Stomach (tissue), 9 donors: ENCODE measurements around the gene GOLIM4. TPM values are rescaled to one million over a fixed set of nuclear protein-coding genes. Genes with fewer than 3 reads are reported as not detected.

Experiments
- DNase-seq, 2 donors: peaks; one replicate each; pipeline versions ENCODE4 v3.0.0 to v3.0.0-alpha.2; 2013 to 2019
- H3K27ac ChIP-seq, 5 donors: fragments of 200-600 bp in 4 of 5; sonication (generic) in 4 of 5; one replicate each; pipeline ENCODE4 v1.5.1; 2013 to 2019; ENCODE audit warnings: mild to moderate bottlenecking in 1 of 5, moderate library complexity in 1 of 5
- H3K27me3 ChIP-seq, 3 donors: fragments of 200-600 bp; sonication (generic); one replicate each; pipeline ENCODE4 v1.5.1; 2017 to 2019; ENCODE audit warnings: mixed run types in 1 of 3
- H3K36me3 ChIP-seq, 4 donors: fragments of 200-600 bp; sonication (generic); 1 replicate in 3 of 4; 2 replicates in 1 of 4; pipeline ENCODE4 v1.5.1; 2016 to 2019
- H3K4me1 ChIP-seq, 4 donors: fragments of 200-600 bp; sonication (generic); one replicate each; pipeline ENCODE4 v1.5.1; 2016 to 2019
- H3K4me3 ChIP-seq, 4 donors: fragments of 200-600 bp; sonication (generic) in 3 of 4; one replicate each; pipeline ENCODE4 v1.5.1; 2016 to 2019; ENCODE audit warnings: mild to moderate bottlenecking in 1 of 4
- H3K9me3 ChIP-seq, 4 donors: fragments of 200-600 bp; sonication (generic); one replicate each; pipeline ENCODE4 v1.5.1; 2016 to 2019
- EP300 ChIP-seq: sonication (generic); formaldehyde crosslinking; IDR thresholded peaks from one replicate; pipeline ENCODE4 v1.6.1; 2017; ENCODE audit warnings: antibody characterized with exemption
- POLR2A ChIP-seq, 4 donors: fragments of 450-650 bp; IDR thresholded peaks; one replicate each; pipeline ENCODE4 v1.6.1; 2016; ENCODE audit warnings: antibody characterized with exemption in 4 of 4, control low read depth in 2 of 4, mild to moderate bottlenecking in 1 of 4, moderate library complexity in 1 of 4
- POLR2AphosphoS5 ChIP-seq, 3 donors: sonication (generic); formaldehyde crosslinking; IDR thresholded peaks; one replicate each; pipeline ENCODE4 v1.6.1; 2016; ENCODE audit warnings: antibody characterized with exemption in 3 of 3
- WGBS, 5 donors: extraction: QIAGEN DNeasy Blood & Tissue Kit in 3 of 5; methylation state at CpG; one replicate each; pipeline versions ENCODE4 v1.1.5 to v1.1.7; 2013 to 2018; 5-methylcytosine and 5-hydroxymethylcytosine counted together
- intact Hi-C: fragments of 100-400 bp; cut with DNase I; formaldehyde crosslinking; loops from one replicate; pipeline ENCODE4 v1.15.1; 2023; ENCODE audit warnings: low total_unique reads
- polyA plus RNA-seq, 3 donors: library from polyadenylated mRNA; stranded (reverse); fragments of 200-250 nt; gene quantifications; one replicate each; pipeline ENCODE4 v1.2.3, GENCODE V29; 2013
- total RNA-seq, 5 donors: library from RNA; depleted of rRNA; stranded (reverse); fragments of >200 nt; gene quantifications; one replicate each; pipeline versions ENCODE4 v1.1.0 to v1.2.3, GENCODE V29; 2014 to 2016
- TF ChIP-seq, protein P1 (sequence below), 7 experiments: fragments of 450-650 bp in 4 of 7; fragments of 200-600 bp in 3 of 7; sonication (generic) in 3 of 7; IDR thresholded peaks; one replicate each; pipeline ENCODE4 v1.5.1; 2016 to 2019; ENCODE audit warnings: antibody characterized with exemption in 7 of 7, control low read depth in 2 of 7, mild to moderate bottlenecking in 1 of 7
- donor health status: healthy with polysubstance abuse.
- donor health status: Bipolar disorder and iron deficiency.
- donor health status: healthy.

The GOLIM4 gene
- total and polyA plus RNA-seq, 8 donors: 7.6 to 102 (median 25.0) TPM

GRCh38 chr3:168036619-168037018 lies 59.1 kb downstream of the GOLIM4 start:
- no peak overlapping the region for H3K4me3 ChIP-seq
- no peak for DNase-seq
- H3K36me3 ChIP-seq: peaks cover 2 to 53% (median 44%) of the 10 kb centered on the region in 4 donors
- H3K9me3 ChIP-seq: no peaks in the 10 kb centered on the region
- no peaks in the 10 kb centered on the region for H3K27me3 ChIP-seq
- TF ChIP-seq POLR2A (IDR thresholded peaks at IDR 0.05) (no peak), EP300 (no peak), POLR2AphosphoS5 (IDR thresholded peaks at IDR 0.05) (no peak)
- TF ChIP-seq, protein P1, sequence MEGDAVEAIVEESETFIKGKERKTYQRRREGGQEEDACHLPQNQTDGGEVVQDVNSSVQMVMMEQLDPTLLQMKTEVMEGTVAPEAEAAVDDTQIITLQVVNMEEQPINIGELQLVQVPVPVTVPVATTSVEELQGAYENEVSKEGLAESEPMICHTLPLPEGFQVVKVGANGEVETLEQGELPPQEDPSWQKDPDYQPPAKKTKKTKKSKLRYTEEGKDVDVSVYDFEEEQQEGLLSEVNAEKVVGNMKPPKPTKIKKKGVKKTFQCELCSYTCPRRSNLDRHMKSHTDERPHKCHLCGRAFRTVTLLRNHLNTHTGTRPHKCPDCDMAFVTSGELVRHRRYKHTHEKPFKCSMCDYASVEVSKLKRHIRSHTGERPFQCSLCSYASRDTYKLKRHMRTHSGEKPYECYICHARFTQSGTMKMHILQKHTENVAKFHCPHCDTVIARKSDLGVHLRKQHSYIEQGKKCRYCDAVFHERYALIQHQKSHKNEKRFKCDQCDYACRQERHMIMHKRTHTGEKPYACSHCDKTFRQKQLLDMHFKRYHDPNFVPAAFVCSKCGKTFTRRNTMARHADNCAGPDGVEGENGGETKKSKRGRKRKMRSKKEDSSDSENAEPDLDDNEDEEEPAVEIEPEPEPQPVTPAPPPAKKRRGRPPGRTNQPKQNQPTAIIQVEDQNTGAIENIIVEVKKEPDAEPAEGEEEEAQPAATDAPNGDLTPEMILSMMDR (IDR thresholded peaks at IDR 0.05): no peak
- H3K27ac ChIP-seq: no peak overlapping the region
- H3K4me1 ChIP-seq: peaks cover 0 to 42% (median 11%) of the 10 kb centered on the region in 4 donors
- 47 to 73% (median 68%) methylated on average over 4 of the region's 4 CpGs for WGBS, 5 donors
- intact Hi-C loops: no loop called here

GRCh38 chr3:168034152-168034928 lies 61.4 kb downstream of the GOLIM4 start:
- no peak for DNase-seq
- H3K4me3 ChIP-seq: no peak overlapping the region
- TF ChIP-seq POLR2A (IDR thresholded peaks at IDR 0.05) (no peak), EP300 (no peak), POLR2AphosphoS5 (IDR thresholded peaks at IDR 0.05) (no peak)
- TF ChIP-seq, protein P1 (IDR thresholded peaks at IDR 0.05): no peak
- H3K9me3 ChIP-seq: no peaks in the 10 kb centered on the region
- H3K27ac ChIP-seq: no peak overlapping the region
- WGBS, 5 donors: 83 to 93% (median 88%) methylated on average over 5 of the region's 5 CpGs
- H3K36me3 ChIP-seq: peaks cover 9 to 65% (median 57%) of the 10 kb centered on the region in 4 donors
- peaks cover 0 to 39% (median 12%) of the 10 kb centered on the region in 4 donors for H3K4me1 ChIP-seq
- intact Hi-C loops: no loop called here
- no peaks in the 10 kb centered on the region for H3K27me3 ChIP-seq

DNA sequence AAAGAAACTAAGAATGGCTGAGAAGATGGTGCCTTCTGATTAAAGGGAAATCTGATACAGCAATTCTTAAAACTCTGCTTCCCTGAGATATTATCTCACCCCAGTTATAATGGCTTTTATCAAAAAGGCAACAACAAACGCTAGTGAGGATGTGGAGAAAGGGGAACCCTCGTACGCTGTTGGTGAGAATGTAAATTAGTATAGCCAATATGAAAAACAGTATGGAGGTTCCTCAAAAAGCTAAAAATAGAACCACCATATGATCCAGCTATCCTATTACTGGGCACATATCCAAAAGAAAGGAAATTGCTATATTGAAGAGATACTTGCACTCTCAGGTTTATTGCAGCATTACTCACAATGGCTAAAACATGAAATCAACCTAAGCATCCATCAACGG lies 65.1 kb downstream of the GOLIM4 start:
- Histone ChIP-seq H3K27me3 (no peaks in the 10 kb centered on the region), H3K36me3 (peaks cover 18 to 80% (median 72%) of the 10 kb centered on the region in 4 donors), H3K9me3 (no peaks in the 10 kb centered on the region), H3K27ac (no peak overlapping the region), H3K4me1 (peaks cover 0 to 36% (median 16%) of the 10 kb centered on the region in 4 donors), H3K4me3 (no peak overlapping the region)
- intact Hi-C loops: no loop called here
- DNase-seq: no peak
- WGBS, 5 donors: 75 to 88% (median 80%) methylated on average over 4 of the region's 4 CpGs
- TF ChIP-seq, protein P1 (IDR thresholded peaks at IDR 0.05): no peak
- TF ChIP-seq EP300 (no peak), POLR2A (IDR thresholded peaks at IDR 0.05) (no peak), POLR2AphosphoS5 (IDR thresholded peaks at IDR 0.05) (no peak)

GRCh38 chr3:168029705-168030104 lies 66.0 kb downstream of the GOLIM4 start:
- Histone ChIP-seq H3K4me1 (peaks cover 0 to 44% (median 20%) of the 10 kb centered on the region in 4 donors), H3K36me3 (peaks cover 18 to 81% (median 74%) of the 10 kb centered on the region in 4 donors), H3K9me3 (no peaks in the 10 kb centered on the region)

More at GRCh38 chr3:168029705-168030104, 66.0 kb downstream of the GOLIM4 start:
- DNase-seq: no peak
- TF ChIP-seq, protein P1 (IDR thresholded peaks at IDR 0.05): no peak
- no peak for TF ChIP-seq EP300
- TF ChIP-seq POLR2A (IDR thresholded peaks at IDR 0.05): no peak
- TF ChIP-seq POLR2AphosphoS5 (IDR thresholded peaks at IDR 0.05): no peak
- H3K27ac ChIP-seq: no peak overlapping the region
- intact Hi-C loops: no loop called here
- H3K27me3 ChIP-seq: no peaks in the 10 kb centered on the region
- 84 to 90% (median 87%) methylated on average over 7 of the region's 7 CpGs for WGBS, 5 donors
- no peak overlapping the region for H3K4me3 ChIP-seq
